NCI-H524 (cell line): ENCODE measurements around the gene TMEM131L.
"Not testable (repeated sequence)": the region's sequence is repeated elsewhere in the genome, so short reads cannot be mapped to it uniquely, and the experiment has no call there.

Experiments
- DNase-seq, 2 experiments: peaks; one replicate each; lab custom pipeline; 2025; lab: John Stamatoyannopoulos, UW

Gene TMEM131L

GRCh38 chr4:153546280-153546679 lies 80.1 kb downstream of the TMEM131L start:
- DNase-seq = peak in 1 of 2 experiments; percentile 61

GRCh38 chr4:153547520-153547919 lies 81.4 kb downstream of the TMEM131L start:
- DNase-seq = peak; percentile 43 to 67

GRCh38 chr4:153548907-153549306 lies 82.7 kb downstream of the TMEM131L start:
- DNase-seq = not testable (repeated sequence)

- DNase-seq = no peak
These were observed 83.2 kb downstream of the TMEM131L start for GRCh38 chr4:153549405-153549804.

- DNase-seq = no peak
These were observed 87.1 kb downstream of the TMEM131L start for GRCh38 chr4:153553155-153553818.

- DNase-seq = no peak
These were observed 87.6 kb downstream of the TMEM131L start for GRCh38 chr4:153553819-153554170.

GRCh38 chr4:153555730-153556434 lies 89.7 kb downstream of the TMEM131L start:
- no peak for DNase-seq

- DNase-seq = no peak
These were observed 90.3 kb downstream of the TMEM131L start for GRCh38 chr4:153556435-153556815.

DNA sequence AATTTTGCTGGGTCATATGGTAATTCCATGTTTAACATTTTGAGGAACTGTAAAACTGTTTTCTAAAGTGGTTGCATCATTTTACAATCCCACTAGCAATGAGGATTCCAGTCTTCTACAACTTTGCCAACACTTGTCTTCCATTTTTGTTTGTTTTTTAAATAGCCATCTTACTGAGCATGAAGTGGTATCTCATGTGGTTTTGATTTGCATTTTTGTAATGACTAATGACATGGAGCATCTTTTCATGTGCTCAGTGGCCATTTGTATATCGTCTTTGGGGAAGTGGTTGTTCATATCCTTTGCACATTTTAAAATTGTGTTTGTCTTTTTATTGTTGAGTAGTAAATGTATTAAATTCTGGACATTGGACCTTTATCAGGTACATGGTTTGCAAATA lies 94.7 kb downstream of the TMEM131L start:
- DNase-seq = no peak

GRCh38 chr4:153564630-153565525 lies 98.7 kb downstream of the TMEM131L start:
- peak; percentile 26 to 53 for DNase-seq

GRCh38 chr4:153566631-153567150 lies 100.5 kb downstream of the TMEM131L start:
- no peak for DNase-seq

DNA sequence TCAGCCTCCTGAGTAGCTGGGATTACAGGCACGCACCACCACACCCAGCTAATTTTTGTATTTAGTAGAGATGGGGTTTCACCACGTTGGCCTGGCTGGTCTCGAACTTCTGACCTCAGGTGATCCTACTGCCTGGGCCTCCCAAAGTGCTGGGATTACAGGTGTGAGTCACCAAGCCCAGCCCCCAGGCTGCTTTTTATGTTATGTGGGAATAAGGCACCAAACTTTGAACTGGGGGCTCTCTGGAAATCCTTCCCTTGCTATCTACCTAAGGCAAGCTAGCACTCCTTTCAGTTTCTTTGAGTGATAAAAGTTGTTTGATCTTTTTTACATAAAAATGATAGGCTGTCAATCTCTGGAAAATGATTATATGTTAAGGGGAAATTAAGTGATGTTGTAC lies 101.5 kb downstream of the TMEM131L start:
- not testable (repeated sequence) for DNase-seq

- DNase-seq = no peak
These were observed 104.2 kb downstream of the TMEM131L start for GRCh38 chr4:153570228-153570973.

GRCh38 chr4:153571006-153571545 lies 104.9 kb downstream of the TMEM131L start:
- DNase-seq = no peak

GRCh38 chr4:153572609-153573008 lies 106.4 kb downstream of the TMEM131L start:
- no peak for DNase-seq

GRCh38 chr4:153573221-153573620 lies 107.1 kb downstream of the TMEM131L start:
- DNase-seq = no peak

DNA sequence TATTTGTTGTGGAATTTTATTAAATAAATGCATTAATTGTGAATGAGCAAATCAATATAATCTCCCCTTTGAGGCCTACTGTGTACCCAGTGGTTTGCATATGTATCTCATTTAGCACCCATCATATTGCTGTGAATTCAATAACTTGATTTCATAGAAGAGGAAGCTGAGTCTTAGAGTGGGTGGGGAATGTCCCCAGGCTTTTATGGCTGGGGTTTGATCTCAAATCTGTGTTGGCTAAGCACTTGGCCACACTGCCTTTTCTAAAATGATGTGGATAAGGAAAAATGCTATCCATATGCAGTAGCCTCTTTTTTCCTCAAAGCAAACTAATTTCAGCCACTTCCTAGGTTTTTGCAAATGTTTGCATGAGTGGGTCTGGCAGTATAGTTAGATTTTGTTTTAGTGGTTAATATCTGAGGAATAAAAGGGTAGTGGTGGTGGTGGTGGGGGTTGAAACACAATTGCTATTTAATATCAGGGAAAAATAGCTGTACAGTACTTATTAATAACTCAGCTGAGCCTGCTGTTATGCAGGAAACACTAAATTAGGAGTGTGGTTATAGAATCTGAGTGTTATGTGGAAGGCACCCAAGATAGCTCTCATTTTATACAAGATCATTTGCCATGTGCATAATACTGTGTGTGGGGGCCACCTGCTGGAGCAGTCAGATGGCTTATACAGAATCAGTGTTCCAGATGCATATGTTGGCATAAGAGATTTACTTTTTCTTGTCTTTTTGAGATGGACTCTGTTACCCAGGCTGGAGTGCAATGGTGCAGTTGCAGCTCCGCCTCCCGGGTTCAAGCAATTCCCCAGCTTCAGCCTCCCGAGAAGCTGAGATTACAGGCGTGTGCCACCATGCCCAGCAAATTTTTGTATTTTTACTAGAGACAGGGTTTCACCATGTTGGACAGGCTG lies 108.0 kb downstream of the TMEM131L start:
- DNase-seq = peak in 1 of 2 experiments; percentile 64

- DNase-seq = no peak
These were observed 110.2 kb downstream of the TMEM131L start for GRCh38 chr4:153576443-153576774.

DNA sequence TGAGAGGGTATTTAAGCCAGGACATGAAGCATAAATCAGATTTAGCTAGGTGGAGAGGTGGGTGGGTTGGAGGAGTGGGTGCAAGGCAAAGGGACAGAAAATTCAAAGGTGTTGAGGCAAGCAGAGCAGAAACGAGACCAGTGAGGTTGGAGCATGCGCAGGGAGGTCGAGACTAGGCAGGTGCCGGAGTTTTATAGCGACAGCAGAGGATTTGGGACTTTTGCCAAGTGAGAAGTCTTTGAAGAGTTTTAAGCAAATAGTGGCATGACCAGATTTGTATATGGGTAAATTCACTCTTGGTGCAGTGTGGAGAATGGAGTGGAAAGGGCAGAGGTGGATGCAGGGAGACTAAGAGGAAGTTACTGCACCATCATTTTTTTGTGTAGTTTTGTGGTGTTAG lies 110.9 kb downstream of the TMEM131L start:
- DNase-seq = peak in 1 of 2 experiments; percentile 2

DNA sequence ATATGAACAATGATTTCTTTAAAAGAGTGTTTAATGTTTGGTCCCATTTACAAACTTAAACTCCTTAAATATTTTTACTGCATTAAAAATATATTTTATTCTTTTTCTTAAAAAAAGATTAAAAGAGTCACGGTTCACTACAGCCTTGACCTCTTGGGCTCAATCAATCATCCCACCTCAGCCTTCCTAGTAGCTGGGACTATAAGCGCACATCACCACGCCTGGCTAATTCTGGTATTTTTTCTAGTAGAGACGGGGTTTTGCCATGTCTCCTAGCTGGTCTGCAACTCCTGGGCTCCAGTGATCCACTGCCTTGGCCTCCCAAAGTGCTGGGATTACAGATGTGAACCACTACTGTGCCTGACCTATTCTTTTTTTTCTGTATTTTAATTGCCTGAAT lies 113.2 kb downstream of the TMEM131L start:
- no peak for DNase-seq
